SIG-M5 treated with dmso at 0.1 percent for 504 hours (cell line): Measurements from ENCODE around the gene DIPK2A.

Source experiments
- DNase-seq: peaks from one replicate; lab custom pipeline; 2025; ENCODE audit not compliant: unreplicated experiment; lab: John Stamatoyannopoulos, UW

Gene DIPK2A

DNA sequence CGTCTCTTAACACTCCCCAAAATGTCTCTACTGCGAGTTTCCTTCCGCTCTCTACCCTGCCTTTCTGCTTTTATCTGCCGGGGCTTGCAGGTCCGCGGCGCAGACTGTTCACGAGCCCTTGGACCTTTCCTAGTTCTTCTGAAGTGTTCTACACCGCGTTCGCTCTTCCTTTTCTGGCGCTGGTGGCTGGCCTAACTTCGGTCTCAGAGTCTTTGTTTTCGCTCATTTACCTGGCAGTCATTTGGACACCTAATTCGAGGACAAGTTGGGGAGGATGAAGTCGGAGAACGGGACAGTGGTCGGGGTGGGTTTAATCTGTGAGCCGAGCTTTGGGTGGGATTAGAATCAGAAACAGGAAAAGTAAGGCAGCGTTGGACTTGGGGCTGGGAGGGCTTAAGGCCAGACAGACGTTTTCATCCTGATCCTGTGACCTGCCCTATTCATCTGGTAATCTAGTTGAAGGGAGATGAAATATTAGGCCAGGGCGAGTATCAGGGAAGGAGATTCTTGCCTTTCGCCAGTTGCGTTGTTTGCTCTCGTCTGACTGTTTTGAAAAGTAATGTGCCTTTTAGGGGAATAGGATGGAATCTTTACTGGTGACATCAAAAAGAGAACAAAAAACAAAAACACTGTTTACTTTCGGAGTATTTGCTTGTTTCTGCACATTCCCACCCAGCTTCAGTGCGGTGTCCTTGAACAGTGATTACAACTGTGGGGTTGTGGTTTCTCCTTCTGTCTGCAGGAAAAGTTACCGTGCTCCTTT, 1.8 kb downstream of the DIPK2A start:
- DNase-seq, result peak; percentile 93

DNA sequence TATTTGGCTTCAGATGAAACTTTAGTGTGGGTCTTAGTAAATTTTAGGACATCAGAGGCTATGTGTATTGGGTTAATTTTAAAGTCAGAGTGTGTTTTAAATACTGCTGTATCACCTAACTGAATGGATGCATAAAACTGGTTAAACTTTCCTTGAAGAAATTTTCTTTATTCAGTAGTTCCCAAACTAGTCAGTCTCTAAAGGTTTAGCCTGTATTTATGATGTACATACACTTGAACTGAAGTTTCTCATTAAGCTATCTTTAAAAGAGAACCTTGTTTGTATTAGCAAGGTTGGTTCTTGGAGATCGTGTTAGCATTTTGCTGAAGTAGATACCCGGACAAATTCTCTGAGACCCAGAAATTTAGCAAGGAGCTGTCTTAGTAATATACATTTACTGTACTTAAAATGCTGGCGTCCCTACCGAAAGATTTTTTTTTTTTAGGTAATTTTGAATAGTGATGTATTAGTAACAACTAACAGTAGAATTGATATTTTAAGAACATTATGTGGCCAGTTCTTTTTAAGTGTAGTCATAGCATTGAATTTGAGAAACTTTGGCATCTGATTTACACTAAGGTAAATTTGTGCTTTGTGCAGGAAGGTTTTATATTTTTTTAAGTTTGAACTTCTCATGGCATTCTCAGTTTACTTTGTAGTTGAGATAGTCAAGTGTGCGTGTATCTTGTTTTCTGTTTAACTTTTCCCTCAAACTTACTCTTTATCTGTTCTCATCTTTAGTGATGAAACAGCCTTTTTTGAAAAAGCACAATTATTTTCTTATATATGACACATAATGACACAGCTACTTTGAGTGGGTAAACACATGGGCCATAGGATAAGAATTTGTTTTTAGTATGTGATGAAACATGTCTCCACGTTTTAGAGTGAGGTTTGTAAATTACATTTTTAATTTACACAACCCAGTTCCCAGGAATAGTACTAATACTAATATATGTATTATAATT, 2.9 kb downstream of the DIPK2A start:
- no peak for DNase-seq

DNA sequence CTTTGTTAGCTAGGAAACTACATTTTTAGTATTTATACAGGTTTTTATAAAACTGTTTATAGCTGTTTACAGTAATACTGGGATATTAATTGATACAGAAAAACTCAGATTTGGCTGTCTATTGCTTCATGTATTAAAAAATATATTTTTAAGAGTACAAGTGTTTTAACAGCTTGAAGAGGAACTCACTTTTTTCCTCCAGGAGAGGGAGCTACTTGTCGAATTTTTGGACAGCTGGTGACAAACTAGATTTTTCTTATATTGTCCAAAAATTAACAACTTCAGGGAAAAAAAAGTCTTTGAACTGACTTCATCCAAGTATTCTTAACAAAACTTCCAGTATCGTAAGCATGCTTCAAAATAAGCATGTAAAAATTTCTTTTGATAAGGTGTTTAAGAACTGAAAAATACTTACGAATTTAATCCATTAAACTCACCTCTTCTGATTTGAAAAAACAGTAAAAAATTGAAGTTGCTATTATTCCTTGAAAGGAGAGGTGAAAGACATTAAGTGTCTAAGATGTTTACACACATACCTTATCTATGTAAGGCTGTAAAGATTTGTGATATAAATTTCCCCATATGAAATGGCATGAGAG, 4.0 kb downstream of the DIPK2A start:
- peak; percentile 68 for DNase-seq

GRCh38 chr3:143977341-143978262, 6.0 kb downstream of the DIPK2A start:
- peak; percentile 92 for DNase-seq

DNA sequence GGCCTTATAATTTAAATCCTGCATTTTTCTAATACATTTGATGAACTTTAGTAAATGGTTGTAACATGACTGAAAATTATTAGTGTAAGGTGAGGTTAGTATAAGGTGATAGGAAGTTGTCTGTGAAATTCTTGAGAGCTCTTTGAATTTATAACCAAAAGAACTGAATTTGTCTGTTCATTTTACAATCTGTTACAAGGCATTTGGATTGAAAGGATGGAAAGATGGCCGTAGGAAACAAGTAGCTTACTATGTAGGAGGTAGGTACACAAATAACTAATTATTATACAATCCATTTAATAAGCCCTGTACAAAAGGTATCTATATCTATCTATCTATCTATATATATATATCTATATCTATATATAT, 6.6 kb downstream of the DIPK2A start:
- DNase-seq, result peak; percentile 46

DNA sequence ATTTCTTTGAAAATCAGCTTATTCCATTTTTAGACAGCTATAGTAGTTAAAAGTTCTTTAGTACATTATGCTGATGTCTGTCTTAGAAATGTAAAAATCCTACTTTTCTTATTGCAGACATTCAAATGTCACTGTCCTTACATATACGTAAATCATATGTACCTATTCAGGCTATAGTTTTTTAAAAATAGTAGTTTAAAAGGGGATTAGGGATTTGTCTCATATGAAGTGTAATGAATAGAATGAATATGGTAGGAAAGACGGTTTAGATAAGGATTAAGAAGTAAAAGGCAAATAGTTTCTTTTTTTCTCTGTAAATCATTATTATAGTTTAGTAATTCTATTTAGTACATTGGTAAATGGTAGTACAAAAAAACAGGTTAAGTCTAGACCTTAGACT, 7.4 kb downstream of the DIPK2A start:
- no peak for DNase-seq

DNA sequence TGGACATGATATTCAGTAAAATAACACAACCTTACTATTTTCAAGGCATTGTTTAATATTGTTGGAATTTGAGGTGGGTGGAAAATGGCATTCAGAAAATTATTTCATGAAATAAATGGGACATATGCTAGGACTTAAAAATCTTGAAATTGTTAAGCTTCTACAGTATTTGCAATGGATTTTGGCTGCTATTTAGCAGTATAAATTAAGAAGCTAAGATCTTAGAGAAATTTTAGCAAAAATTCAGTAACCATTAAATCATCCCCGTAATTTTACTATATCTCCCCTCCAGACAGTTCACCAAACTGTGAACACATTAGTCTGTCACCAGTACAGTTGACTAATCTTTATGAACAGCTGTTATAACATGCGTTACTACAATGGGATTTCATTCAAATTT, 8.2 kb downstream of the DIPK2A start:
- DNase-seq, result no peak

DNA sequence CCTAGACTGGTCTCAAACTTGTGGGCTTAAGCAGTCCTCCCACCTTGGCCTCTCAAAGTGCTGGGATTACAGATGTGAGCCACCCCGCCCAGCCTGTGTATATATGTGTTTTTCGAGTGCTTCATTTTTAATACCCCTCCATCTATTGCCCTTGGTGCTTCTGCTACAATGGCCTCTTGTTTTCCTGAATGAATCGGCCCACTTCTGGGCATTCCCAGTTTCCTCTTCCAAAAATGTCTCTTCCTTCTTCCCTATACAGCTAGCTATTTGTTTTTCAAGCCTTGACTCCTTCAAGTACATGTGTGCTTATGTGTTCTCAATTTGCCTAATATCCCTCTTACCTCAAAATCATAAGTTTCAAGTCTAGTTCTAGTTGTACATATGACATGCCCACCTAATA, 16.7 kb downstream of the DIPK2A start:
- DNase-seq, result no peak

- DNase-seq, result no peak
Measured at GRCh38 chr3:143989461-143989860, 17.8 kb downstream of the DIPK2A start.

DNA sequence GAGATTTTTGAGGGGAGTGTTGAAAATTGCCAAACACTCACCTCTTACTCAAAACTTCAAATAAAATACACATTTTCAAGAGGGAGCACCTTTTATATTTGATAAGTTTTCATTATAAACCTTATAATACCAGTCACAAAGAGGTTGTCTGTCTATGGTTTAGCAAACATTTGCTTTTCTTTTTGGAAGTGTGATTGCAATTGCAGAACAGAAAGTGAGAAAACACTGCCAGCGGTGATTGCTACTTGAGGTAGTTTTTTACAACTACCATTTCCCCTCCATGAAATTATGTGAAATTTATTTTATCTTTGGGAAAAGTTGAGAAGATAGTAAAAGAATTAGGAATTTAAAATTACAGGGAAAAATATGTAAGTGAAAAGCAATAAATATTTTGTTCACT, 20.1 kb downstream of the DIPK2A start:
- no peak for DNase-seq

DNA sequence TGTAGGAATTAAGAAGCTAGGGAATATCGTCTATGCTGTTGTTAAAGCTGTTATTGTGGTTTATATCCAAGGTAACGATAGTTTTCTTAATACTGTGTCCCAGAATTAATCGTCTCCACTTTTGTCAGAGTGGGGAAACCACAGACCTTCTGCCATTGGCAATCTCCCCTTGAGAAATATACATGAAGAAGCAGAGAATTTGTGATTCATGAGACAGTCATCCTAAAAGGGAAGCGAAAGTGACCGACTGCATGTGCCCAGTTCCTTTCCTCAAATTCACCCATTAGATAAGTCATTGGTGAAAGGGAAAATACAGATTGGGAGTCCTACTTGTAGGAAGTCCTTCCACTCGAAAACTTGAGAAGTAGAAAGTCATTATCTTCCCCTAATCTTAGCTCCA, 26.6 kb downstream of the DIPK2A start:
- peak; percentile 98 for DNase-seq

- no peak for DNase-seq
Measured at GRCh38 chr3:144003051-144003450, 31.4 kb downstream of the DIPK2A start.

DNA sequence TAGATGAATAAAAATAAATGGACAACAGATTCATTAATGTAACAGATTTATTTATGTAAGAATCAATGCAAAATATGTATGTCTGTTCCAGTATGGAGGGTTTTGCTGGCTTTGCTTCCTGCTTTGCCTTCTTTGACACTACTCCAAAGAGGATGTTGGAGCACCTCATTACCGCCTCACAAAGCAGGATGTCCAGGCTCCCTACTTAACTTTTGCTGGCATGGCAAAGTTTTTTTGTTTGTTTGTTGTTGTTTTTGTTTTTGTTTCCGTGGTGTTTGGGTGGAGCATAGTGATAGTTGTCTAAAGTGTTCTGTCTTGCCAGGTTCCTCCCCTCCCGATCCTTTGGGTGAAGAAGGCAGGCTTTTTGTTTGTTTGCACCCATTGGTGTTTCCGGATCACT, 38.7 kb downstream of the DIPK2A start:
- no peak for DNase-seq

- no peak for DNase-seq
Measured at GRCh38 chr3:144011251-144011799, 39.7 kb downstream of the DIPK2A start.

GRCh38 chr3:144015133-144015532, 43.5 kb downstream of the DIPK2A start:
- no peak for DNase-seq

DNA sequence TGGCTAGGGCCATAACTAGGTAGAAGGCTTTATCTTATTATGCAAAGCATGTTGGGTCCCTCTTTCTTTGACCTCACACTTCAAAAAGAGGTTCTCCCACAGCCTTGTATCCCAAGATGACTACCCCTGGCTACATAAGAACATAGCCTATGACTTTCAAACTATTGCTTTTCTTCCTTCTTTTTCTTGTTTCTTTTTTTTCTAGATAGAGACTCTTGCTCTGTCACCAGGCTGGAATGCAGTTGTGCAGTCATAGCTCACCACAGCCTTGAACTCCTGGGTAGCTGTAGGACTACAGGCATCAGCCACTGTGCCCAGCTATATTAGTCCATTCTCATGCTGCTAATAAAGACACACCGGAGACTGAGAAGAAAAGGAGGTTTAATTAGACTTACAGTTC, 47.2 kb downstream of the DIPK2A start:
- no peak for DNase-seq
